Right atrium auricular region (tissue), 2 donors: ENCODE results near the gene MPPED2. TPM values are rescaled to one million over a fixed set of nuclear protein-coding genes. Genes with fewer than 3 reads are reported as not detected.

Experiments used
- DNase-seq: peaks from one replicate; pipeline ENCODE4 v3.0.0-alpha.2; 2019; ENCODE audit warnings: low spot score
- H3K27ac ChIP-seq, 2 donors: fragments of 200-600 bp; sonication (generic); 1 replicate in 1 of 2; 2 replicates in 1 of 2; pipeline ENCODE4 v1.5.1; 2016 to 2019
- H3K27me3 ChIP-seq, 2 donors: fragments of 200-600 bp; sonication (generic); one replicate each; pipeline versions ENCODE4 v1.5.1 to v1.6.0; 2017 to 2019
- H3K36me3 ChIP-seq: fragments of 200-600 bp; sonication (generic); one replicate; pipeline ENCODE4 v1.5.1; 2016
- H3K4me1 ChIP-seq, 2 donors: fragments of 200-600 bp; sonication (generic); one replicate each; pipeline versions ENCODE4 v1.5.1 to v1.6.0; 2017 to 2019
- H3K4me3 ChIP-seq, 2 donors: fragments of 200-600 bp; sonication (generic); 1 replicate in 1 of 2; 2 replicates in 1 of 2; pipeline ENCODE4 v1.5.1; 2017 to 2019; ENCODE audit warnings: mild to moderate bottlenecking in 1 of 2, moderate library complexity in 1 of 2
- H3K9me3 ChIP-seq, 2 donors: fragments of 200-600 bp; sonication (generic); one replicate each; pipeline ENCODE4 v1.5.1; 2019
- total RNA-seq, 2 donors: library from RNA; depleted of rRNA; stranded (reverse); fragments of >200 nt; gene quantifications; one replicate each; pipeline ENCODE4 v1.1.0, GENCODE V29; 2016
- TF ChIP-seq, protein P1 (sequence below), 2 donors: fragments of 200-600 bp; sonication (generic); IDR thresholded peaks; one replicate each; pipeline ENCODE4 v1.5.1; 2019; ENCODE audit warnings: antibody characterized with exemption in 2 of 2

MPPED2 gene
- total RNA-seq, 2 donors from 2014 or later: 1.1 to 1.6 TPM

DNA sequence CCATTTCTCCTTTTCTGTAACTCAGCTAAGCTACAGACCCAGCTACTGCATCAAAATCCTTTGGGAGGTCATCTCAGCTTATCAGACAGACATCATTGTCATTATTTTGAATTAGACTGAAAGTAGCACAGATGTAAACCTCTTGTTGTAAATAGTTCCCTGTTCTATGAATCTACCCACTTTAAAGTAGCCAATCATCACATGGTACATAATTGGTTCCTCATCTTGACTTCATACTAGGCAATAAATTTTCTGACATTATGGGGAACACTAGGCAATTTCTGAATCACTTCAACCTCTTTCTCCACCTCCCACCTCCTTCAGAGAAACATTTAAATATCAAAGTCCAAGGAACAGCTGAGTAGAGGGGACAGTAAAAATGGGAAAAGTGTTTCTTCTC lies 47.9 kb downstream of the MPPED2 start:
- Histone ChIP-seq H3K36me3 (no peaks in the 10 kb centered on the region), H3K9me3 (no peaks in the 10 kb centered on the region), H3K4me3 (no peak overlapping the region), H3K27ac (no peak overlapping the region), H3K4me1 (peaks cover 0 to 5% of the 10 kb centered on the region in 2 donors), H3K27me3 (no peaks in the 10 kb centered on the region)
- no peak for DNase-seq
- TF ChIP-seq, protein P1, sequence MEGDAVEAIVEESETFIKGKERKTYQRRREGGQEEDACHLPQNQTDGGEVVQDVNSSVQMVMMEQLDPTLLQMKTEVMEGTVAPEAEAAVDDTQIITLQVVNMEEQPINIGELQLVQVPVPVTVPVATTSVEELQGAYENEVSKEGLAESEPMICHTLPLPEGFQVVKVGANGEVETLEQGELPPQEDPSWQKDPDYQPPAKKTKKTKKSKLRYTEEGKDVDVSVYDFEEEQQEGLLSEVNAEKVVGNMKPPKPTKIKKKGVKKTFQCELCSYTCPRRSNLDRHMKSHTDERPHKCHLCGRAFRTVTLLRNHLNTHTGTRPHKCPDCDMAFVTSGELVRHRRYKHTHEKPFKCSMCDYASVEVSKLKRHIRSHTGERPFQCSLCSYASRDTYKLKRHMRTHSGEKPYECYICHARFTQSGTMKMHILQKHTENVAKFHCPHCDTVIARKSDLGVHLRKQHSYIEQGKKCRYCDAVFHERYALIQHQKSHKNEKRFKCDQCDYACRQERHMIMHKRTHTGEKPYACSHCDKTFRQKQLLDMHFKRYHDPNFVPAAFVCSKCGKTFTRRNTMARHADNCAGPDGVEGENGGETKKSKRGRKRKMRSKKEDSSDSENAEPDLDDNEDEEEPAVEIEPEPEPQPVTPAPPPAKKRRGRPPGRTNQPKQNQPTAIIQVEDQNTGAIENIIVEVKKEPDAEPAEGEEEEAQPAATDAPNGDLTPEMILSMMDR (IDR thresholded peaks at IDR 0.05): no peak

DNA sequence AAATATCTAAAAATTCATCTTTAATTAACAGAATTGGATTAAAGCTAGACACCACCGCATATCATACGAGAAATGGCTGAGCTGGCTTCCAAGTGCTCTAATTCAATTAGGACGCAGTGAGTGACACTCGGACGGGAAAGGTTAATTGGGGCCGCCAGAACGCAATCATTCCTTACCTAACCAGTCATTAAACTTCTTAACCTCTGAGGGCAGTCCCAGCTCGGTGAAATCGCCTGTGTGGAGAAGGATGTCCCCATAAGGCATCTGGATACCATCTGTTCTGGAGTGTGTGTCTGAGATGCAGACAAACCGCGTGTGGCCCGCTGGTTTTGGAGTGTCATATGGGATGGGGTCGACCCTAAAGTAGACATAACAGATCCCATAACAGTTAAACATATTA lies 50.3 kb downstream of the MPPED2 start:
- Histone ChIP-seq H3K27me3 (no peaks in the 10 kb centered on the region), H3K4me3 (no peak overlapping the region), H3K9me3 (no peaks in the 10 kb centered on the region), H3K27ac (no peak overlapping the region), H3K36me3 (no peaks in the 10 kb centered on the region), H3K4me1 (peaks cover 0 to 5% of the 10 kb centered on the region in 2 donors)
- no peak for DNase-seq
- TF ChIP-seq, protein P1 (IDR thresholded peaks at IDR 0.05): no peak

DNA sequence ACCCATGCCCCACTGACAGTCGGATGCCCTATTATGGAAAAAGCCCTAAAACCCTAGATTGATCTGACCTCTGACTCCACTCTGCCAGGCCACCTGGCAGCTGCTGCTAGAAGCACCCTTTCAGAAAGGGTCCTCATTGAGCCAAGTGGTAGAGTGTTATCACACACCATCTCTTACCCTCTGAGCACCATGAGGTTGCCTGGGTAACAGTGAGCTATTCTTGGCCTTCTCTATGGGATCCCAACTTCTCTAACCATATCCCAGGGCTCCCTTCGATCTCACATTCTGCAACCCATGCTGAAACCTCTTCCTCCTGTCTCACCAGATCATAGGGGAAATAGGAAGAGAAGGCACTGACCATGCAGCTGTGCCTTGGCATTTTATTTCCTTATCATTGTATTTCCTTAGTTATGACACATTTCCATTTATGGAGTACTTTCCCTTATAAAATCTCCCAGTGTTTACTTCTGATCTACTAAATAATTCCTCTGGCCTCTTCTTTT lies 52.7 kb downstream of the MPPED2 start:
- no peak overlapping the region for H3K27ac ChIP-seq
- H3K36me3 ChIP-seq: no peaks in the 10 kb centered on the region
- H3K9me3 ChIP-seq: no peaks in the 10 kb centered on the region
- no peak for DNase-seq
- H3K4me3 ChIP-seq: no peak overlapping the region
- TF ChIP-seq, protein P1 (IDR thresholded peaks at IDR 0.05): no peak
- H3K4me1 ChIP-seq: peaks cover 0 to 5% of the 10 kb centered on the region in 2 donors
- no peaks in the 10 kb centered on the region for H3K27me3 ChIP-seq

DNA sequence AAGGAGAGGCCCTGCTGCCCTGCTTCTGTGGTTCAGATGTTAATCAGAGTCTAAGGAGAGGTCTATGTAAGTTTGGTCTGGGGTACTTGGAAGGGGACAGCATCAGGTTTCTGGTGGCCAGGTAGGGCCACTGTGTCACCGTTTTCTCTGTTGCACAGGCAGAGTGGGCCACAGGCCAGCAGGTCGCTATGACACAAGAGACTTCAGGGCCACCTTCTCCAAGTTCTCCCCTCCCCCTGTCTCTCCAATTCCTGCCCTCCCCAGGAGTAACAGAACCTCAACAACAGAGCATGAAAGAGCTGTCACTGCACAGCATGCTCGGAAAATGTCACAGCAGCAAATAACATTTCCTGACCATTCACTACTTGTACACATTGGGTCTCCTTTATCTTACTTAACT lies 58.6 kb downstream of the MPPED2 start:
- TF ChIP-seq, protein P1 (IDR thresholded peaks at IDR 0.05): no peak
- no peak overlapping the region for H3K4me3 ChIP-seq
- H3K36me3 ChIP-seq: no peaks in the 10 kb centered on the region
- no peaks in the 10 kb centered on the region for H3K4me1 ChIP-seq
- H3K27me3 ChIP-seq: no peaks in the 10 kb centered on the region
- DNase-seq: no peak
- H3K9me3 ChIP-seq: no peaks in the 10 kb centered on the region
- no peak overlapping the region for H3K27ac ChIP-seq

DNA sequence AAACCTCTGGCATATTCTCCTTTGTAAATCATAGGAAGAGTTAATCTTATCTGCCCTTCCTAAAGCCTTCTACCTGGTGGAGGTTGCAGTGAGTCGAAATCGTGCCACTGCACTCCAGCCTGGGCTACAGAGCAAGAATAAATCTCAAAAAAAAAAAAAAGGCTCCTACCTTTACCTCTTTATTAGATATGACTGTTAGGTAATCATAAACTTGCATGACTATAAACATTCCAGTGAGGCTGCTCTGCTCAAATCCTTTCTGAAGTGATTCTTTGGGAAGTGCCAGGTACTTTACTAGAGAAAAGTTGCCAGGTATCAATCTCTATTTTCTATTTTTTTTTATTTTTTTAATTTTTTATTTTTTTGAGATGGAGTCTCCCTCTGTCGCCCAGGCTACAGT lies 59.6 kb downstream of the MPPED2 start:
- no peak for DNase-seq
- TF ChIP-seq, protein P1 (IDR thresholded peaks at IDR 0.05): no peak
- no peak overlapping the region for H3K4me3 ChIP-seq
- H3K27me3 ChIP-seq: no peaks in the 10 kb centered on the region
- no peak overlapping the region for H3K27ac ChIP-seq
- no peaks in the 10 kb centered on the region for H3K4me1 ChIP-seq
- no peaks in the 10 kb centered on the region for H3K9me3 ChIP-seq
- no peaks in the 10 kb centered on the region for H3K36me3 ChIP-seq

DNA sequence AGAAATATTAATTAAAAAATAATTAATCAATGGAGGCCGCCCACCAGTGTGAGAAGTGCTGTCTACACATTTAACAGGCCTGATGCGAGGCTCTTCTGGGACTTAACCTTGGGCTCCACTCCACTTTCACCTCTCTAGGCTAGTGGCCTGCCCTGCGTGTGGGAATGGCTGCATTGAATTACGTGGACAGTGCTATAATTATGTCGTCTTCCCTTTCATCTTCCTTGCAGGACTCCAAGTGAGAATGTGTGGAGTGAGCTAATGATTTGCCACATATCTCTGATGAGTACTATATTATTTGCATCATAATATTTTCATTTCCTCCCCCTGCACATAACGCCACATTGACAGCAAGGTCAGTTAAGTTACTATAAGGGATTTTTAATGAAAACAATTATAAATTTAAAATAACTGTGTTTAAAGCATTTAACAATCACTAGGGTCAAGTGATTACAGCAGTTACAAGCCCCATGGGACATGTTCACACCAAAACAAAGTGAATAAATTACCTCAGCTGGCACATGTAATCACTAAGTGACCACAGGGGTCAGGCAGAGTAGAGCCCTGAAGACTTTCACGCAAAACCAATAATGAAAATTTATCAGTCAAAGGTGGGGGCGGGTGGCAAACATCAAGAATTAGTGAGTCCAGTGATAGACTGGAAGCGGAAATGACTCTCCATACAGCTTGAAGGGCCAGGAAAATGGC lies 63.5 kb downstream of the MPPED2 start:
- TF ChIP-seq, protein P1 (IDR thresholded peaks at IDR 0.05): no peak
- no peak overlapping the region for H3K4me3 ChIP-seq
- H3K27me3 ChIP-seq: no peaks in the 10 kb centered on the region
- H3K27ac ChIP-seq: no peak overlapping the region
- H3K4me1 ChIP-seq: no peaks in the 10 kb centered on the region
- H3K36me3 ChIP-seq: no peaks in the 10 kb centered on the region
- no peaks in the 10 kb centered on the region for H3K9me3 ChIP-seq
- no peak for DNase-seq
